HepG2 (cell line): Measurements from ENCODE around the gene PAPOLB. TPM values are rescaled to one million over a fixed set of nuclear protein-coding genes. Genes with fewer than 3 reads are reported as not detected.

Experiments
- KDM5A ChIP-seq: fragments of 200-600 bp; sonication (generic); IDR thresholded peaks from 2 replicates; pipeline ENCODE4 v1.7.0; 2018; ENCODE audit warnings: antibody characterized with exemption, mild to moderate bottlenecking, low read length, borderline replicate concordance
- polyA plus RNA-seq, 8 experiments: library from polyadenylated mRNA; depleted of rRNA in 3 of 8; stranded (reverse) in 7 of 8; unstranded in 1 of 8; fragments of >200 nt; fragmentation: Illumina TruSeq in 4 of 8; extraction: Trizol in 4 of 8; gene quantifications; 2 replicates each; pipeline versions ENCODE4 v1.2.1 to v1.2.3, GENCODE V29; 2011 to 2016; ENCODE audit warnings: low read depth in 4 of 8, missing spikeins in 1 of 8, mixed read lengths in 1 of 8; ENCODE audit not compliant: insufficient read depth in 1 of 8
- total RNA-seq, 5 experiments: library from RNA; depleted of rRNA; stranded (reverse); fragments of >200 nt; fragmentation: Illumina TruSeq; extraction: Trizol; gene quantifications; 2 replicates each; pipeline ENCODE4 v1.2.3, GENCODE V29; 2016; ENCODE audit warnings: low read depth in 1 of 5
- TF ChIP-seq, protein P1 (sequence below): sonication (generic); formaldehyde crosslinking; IDR thresholded peaks from 2 replicates; pipeline ENCODE4 v1.5.0; 2020; ENCODE audit warnings: mild to moderate bottlenecking, missing genetic modification reagents
- TF ChIP-seq, protein P2 (sequence below): sonication (generic); formaldehyde crosslinking; IDR thresholded peaks from 2 replicates; pipeline ENCODE4 v1.4.0; 2020; ENCODE audit warnings: mild to moderate bottlenecking, missing genetic modification reagents
- TF ChIP-seq, protein P3 (sequence below): sonication (generic); formaldehyde crosslinking; IDR thresholded peaks from 2 replicates; pipeline ENCODE4 v1.5.0; 2020; ENCODE audit warnings: mild to moderate bottlenecking, low read depth, missing genetic modification reagents, borderline replicate concordance
- TF ChIP-seq, protein P4 (sequence below): sonication (generic); formaldehyde crosslinking; IDR thresholded peaks from 2 replicates; pipeline ENCODE4 v1.8.1; 2023; ENCODE audit warnings: mild to moderate bottlenecking, missing genetic modification reagents

The PAPOLB gene
- total and polyA plus RNA-seq, 2 of the 13 experiments (the other 11 are each of a cell fraction or from before 2014, with no cell fraction given) = not detected

DNA sequence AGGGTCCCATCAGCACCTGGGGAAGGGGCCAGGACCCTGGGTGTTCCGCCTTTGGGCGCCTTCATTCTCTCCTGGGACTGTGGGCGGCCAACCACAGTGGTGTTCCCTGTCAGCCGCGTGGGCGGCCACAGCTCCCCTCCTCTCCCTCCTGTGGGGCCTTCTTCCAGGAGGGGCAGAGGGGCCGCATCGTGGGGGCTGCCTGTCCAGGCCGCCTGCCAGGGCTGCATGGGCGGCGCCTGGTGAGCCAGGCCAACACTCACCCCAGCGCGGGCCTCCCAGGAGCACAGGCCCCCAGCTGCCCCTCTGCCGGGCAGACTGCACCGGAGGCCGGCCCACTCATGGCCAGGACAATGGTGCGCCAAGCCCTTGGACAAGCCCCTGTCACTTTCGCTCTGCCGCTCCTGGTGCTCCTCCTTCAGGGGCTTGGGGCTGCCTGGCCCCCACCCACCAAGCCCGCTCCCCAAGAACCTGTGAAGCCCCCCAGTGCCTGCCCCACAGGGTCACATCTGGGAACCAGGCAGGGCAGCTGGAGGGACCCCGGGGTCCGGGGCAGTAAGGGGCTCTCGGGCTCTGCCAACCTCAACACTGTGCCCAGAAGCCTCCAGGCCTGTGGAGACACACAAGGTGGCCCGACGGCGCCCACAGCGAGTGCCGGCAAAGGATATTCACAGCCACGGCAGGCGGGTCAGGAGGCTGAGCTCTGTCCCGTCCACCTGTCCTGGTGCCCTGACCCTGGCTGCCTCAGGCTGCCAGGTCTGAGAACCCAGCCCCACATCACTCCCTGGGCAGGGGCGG lies 43.6 kb downstream of the PAPOLB start (continued):
- TF ChIP-seq, protein P1, sequence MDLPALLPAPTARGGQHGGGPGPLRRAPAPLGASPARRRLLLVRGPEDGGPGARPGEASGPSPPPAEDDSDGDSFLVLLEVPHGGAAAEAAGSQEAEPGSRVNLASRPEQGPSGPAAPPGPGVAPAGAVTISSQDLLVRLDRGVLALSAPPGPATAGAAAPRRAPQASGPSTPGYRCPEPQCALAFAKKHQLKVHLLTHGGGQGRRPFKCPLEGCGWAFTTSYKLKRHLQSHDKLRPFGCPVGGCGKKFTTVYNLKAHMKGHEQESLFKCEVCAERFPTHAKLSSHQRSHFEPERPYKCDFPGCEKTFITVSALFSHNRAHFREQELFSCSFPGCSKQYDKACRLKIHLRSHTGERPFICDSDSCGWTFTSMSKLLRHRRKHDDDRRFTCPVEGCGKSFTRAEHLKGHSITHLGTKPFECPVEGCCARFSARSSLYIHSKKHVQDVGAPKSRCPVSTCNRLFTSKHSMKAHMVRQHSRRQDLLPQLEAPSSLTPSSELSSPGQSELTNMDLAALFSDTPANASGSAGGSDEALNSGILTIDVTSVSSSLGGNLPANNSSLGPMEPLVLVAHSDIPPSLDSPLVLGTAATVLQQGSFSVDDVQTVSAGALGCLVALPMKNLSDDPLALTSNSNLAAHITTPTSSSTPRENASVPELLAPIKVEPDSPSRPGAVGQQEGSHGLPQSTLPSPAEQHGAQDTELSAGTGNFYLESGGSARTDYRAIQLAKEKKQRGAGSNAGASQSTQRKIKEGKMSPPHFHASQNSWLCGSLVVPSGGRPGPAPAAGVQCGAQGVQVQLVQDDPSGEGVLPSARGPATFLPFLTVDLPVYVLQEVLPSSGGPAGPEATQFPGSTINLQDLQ (CRISPR knock-in tag) = no peak
- TF ChIP-seq, protein P2, sequence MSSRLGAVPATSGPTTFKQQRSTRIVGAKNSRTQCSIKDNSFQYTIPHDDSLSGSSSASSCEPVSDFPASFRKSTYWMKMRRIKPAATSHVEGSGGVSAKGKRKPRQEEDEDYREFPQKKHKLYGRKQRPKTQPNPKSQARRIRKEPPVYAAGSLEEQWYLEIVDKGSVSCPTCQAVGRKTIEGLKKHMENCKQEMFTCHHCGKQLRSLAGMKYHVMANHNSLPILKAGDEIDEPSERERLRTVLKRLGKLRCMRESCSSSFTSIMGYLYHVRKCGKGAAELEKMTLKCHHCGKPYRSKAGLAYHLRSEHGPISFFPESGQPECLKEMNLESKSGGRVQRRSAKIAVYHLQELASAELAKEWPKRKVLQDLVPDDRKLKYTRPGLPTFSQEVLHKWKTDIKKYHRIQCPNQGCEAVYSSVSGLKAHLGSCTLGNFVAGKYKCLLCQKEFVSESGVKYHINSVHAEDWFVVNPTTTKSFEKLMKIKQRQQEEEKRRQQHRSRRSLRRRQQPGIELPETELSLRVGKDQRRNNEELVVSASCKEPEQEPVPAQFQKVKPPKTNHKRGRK (CRISPR knock-in tag) = no peak
- TF ChIP-seq, protein P3, sequence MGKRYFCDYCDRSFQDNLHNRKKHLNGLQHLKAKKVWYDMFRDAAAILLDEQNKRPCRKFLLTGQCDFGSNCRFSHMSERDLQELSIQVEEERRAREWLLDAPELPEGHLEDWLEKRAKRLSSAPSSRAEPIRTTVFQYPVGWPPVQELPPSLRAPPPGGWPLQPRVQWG = no peak
- TF ChIP-seq, protein P4, sequence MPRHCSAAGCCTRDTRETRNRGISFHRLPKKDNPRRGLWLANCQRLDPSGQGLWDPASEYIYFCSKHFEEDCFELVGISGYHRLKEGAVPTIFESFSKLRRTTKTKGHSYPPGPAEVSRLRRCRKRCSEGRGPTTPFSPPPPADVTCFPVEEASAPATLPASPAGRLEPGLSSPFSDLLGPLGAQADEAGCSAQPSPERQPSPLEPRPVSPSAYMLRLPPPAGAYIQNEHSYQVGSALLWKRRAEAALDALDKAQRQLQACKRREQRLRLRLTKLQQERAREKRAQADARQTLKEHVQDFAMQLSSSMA (CRISPR knock-in tag) = no peak
- TF ChIP-seq KDM5A = no peak
